Loucy (cell line): Measurements from ENCODE around the gene ZNF32.

ENCODE experiments used
- H2AFZ ChIP-seq: fragments of 200-600 bp; sonication (generic); 2 replicates; pipeline ENCODE4 v1.6.0; 2016; ENCODE audit warnings: antibody characterized with exemption, mild to moderate bottlenecking, low read length, moderate library complexity
- H3F3A ChIP-seq: fragments of 200-600 bp; 2 replicates; pipeline ENCODE4 v1.6.0; 2016; ENCODE audit warnings: antibody characterized with exemption, low read depth, mild to moderate bottlenecking
- H3K27me3 ChIP-seq: fragments of 200-600 bp; sonication (generic); 2 replicates; pipeline ENCODE4 v1.6.1; 2014; ENCODE audit warnings: low read length, mild to moderate bottlenecking; ENCODE audit not compliant: insufficient read depth, poor library complexity, severe bottlenecking
- H3K36me3 ChIP-seq: fragments of 200-600 bp; sonication (generic); 2 replicates; pipeline ENCODE4 v1.6.1; 2016; ENCODE audit warnings: low read length; ENCODE audit not compliant: insufficient read depth
- H3K4me1 ChIP-seq: fragments of 200-600 bp; sonication (generic); 2 replicates; pipeline ENCODE4 v1.5.1; 2014; ENCODE audit warnings: low read length, mild to moderate bottlenecking; ENCODE audit not compliant: insufficient read depth, poor library complexity, severe bottlenecking
- H3K4me2 ChIP-seq: fragments of 200-600 bp; sonication (generic); 2 replicates; pipeline ENCODE4 v1.6.0; 2014; ENCODE audit warnings: antibody characterized with exemption, low read length, low read depth, mild to moderate bottlenecking; ENCODE audit not compliant: poor library complexity, severe bottlenecking
- H3K4me3 ChIP-seq: fragments of 200-600 bp; sonication (generic); 2 replicates; pipeline ENCODE4 v1.5.1; 2014; ENCODE audit warnings: low read length, mild to moderate bottlenecking, mixed read lengths; ENCODE audit not compliant: poor library complexity, severe bottlenecking
- H3K79me2 ChIP-seq: fragments of 200-600 bp; sonication (generic); 2 replicates; pipeline ENCODE4 v1.6.1; 2014; ENCODE audit warnings: low read length; ENCODE audit not compliant: insufficient read depth
- H3K9ac ChIP-seq: fragments of 200-600 bp; sonication (generic); 2 replicates; pipeline ENCODE4 v1.6.0; 2014; ENCODE audit warnings: mild to moderate bottlenecking, low read depth, low read length, moderate library complexity; ENCODE audit not compliant: poor library complexity, severe bottlenecking
- H3K9me2 ChIP-seq: fragments of 200-600 bp; sonication (generic); replicated peaks from 2 replicates; pipeline ENCODE4 v1.6.1; 2016; ENCODE audit warnings: low read depth, low read length, mixed read lengths
- H3K9me3 ChIP-seq: fragments of 200-600 bp; sonication (generic); 2 replicates; pipeline ENCODE4 v1.6.1; 2014; ENCODE audit warnings: mild to moderate bottlenecking, antibody characterized with exemption, low read length, low read depth; ENCODE audit not compliant: insufficient read depth
- H4K20me1 ChIP-seq: fragments of 200-600 bp; sonication (generic); 2 replicates; pipeline ENCODE4 v1.6.0; 2014; ENCODE audit warnings: antibody characterized with exemption, low read length, mild to moderate bottlenecking; ENCODE audit not compliant: insufficient read depth, poor library complexity, severe bottlenecking
- CTCF ChIP-seq: fragments of 200-600 bp; sonication (generic); conservative IDR thresholded peaks from 2 replicates; pipeline ENCODE4 v1.5.1; 2014; ENCODE audit warnings: mild to moderate bottlenecking, antibody characterized with exemption, low read length
- EZH2phosphoT487 ChIP-seq: fragments of 200-600 bp; IDR thresholded peaks from 2 replicates; pipeline ENCODE4 v1.6.1; 2018; ENCODE audit warnings: antibody characterized with exemption, mild to moderate bottlenecking, moderate library complexity, borderline replicate concordance

ZNF32 gene, protein sequence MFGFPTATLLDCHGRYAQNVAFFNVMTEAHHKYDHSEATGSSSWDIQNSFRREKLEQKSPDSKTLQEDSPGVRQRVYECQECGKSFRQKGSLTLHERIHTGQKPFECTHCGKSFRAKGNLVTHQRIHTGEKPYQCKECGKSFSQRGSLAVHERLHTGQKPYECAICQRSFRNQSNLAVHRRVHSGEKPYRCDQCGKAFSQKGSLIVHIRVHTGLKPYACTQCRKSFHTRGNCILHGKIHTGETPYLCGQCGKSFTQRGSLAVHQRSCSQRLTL

DNA sequence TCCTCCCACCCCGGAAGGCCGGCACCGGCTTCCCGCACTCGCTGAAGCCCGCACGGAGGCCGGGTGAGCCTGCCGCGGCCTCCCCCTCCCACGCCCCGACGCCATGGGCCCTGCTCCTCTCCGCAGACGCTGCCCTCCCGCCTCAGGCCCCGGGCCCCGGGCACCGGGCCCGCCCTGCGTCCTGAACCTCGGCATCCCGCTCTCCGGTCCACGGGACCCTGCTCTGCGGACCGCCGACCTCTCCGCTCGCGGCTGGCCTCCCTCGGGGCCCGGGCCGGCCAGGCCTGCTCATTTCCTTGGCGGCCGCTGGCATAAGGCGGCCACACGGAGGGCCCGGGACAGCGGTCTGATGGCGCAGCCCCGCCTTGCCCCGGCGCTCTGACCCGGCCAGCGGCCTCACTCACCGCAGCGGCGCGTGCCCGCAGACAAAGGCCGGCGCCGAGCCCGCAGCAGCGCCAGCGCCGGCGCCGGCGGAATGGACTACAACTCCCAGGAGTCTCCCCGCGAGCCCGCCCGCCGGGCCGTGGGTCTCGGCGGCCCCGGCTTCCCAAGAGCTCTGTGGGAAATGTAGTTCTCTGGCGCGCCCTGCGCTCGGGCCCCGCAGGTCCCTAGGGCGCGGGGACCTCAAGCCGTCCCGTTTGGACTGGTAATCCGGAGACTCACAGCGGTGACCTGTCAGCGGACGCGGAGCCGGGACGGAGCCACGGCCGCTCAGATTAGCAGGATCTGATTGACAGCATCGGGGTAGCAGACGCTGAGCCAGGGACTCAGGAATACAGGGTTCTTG is at the start of gene ZNF32:
Gene ZNF32 (minus strand): TSS at position 484 of the 787 bp plus-strand sequence. CDS start 2,748 bp downstream, outside the sequence.
- H3K79me2 ChIP-seq, result peaks cover 11% of the 10 kb centered on the region; the same call in 1 of the 2 replicates
- no peaks in the 10 kb centered on the region for H3K9me2 ChIP-seq
- peak within 1 kb of the TSS; percentile 80 for H3K4me3 ChIP-seq
- H3K9me3 ChIP-seq, result peaks cover 24% of the 10 kb centered on the region; the same call in 1 of the 2 replicates
- no peaks in the 10 kb centered on the region for H4K20me1 ChIP-seq
- H3F3A ChIP-seq, result no peaks in the 10 kb centered on the region
- peaks cover 10% of the 10 kb centered on the region for H3K4me1 ChIP-seq
- TF ChIP-seq CTCF, result no peak
- TF ChIP-seq EZH2phosphoT487, result no peak
- H3K9ac ChIP-seq, result peak within 1 kb of the TSS; percentile 88
- peaks cover 22% of the 10 kb centered on the region; the same call in 1 of the 2 replicates for H3K36me3 ChIP-seq
- H3K4me2 ChIP-seq, result peak within 1 kb of the TSS; percentile 92
- no peaks in the 10 kb centered on the region for H3K27me3 ChIP-seq
- H2AFZ ChIP-seq, result peak within 1 kb of the TSS; percentile 98

GRCh38 chr10:43698156-43698555 is 49.5 kb upstream of the ZNF32 start:
- Histone ChIP-seq H3K4me2 (peak overlapping the region; percentile 58), H3K27me3 (no peaks in the 10 kb centered on the region), H4K20me1 (no peaks in the 10 kb centered on the region), H3K9me3 (no peaks in the 10 kb centered on the region), H2AFZ (peak overlapping the region; percentile 51), H3K4me3 (peak overlapping the region; percentile 35), H3K79me2 (no peaks in the 10 kb centered on the region), H3K9ac (peak overlapping the region; percentile 48), H3K36me3 (no peaks in the 10 kb centered on the region), H3K4me1 (peaks cover 50% of the 10 kb centered on the region), H3F3A (peaks cover 6% of the 10 kb centered on the region; the same call in 1 of the 2 replicates), H3K9me2 (no peaks in the 10 kb centered on the region)
- TF ChIP-seq CTCF, result no peak
- TF ChIP-seq EZH2phosphoT487, result no peak

- Histone ChIP-seq H3K27me3 (no peaks in the 10 kb centered on the region), H3K36me3 (no peaks in the 10 kb centered on the region), H2AFZ (no peak overlapping the region), H3K9ac (peak overlapping the region; percentile 48), H3K9me3 (no peaks in the 10 kb centered on the region), H3K4me3 (no peak overlapping the region), H3K4me2 (no peak overlapping the region), H3F3A (peaks cover 6% of the 10 kb centered on the region; the same call in 1 of the 2 replicates), H3K79me2 (no peaks in the 10 kb centered on the region), H3K9me2 (no peaks in the 10 kb centered on the region), H4K20me1 (no peaks in the 10 kb centered on the region), H3K4me1 (peaks cover 50% of the 10 kb centered on the region)
- TF ChIP-seq EZH2phosphoT487, result no peak
- TF ChIP-seq CTCF, result no peak
Measured at GRCh38 chr10:43696909-43697483, 48.3 kb upstream of the ZNF32 start.
